ENCODE measurements around the gene FGD3.

GRCh38 chr9:93065135-93065720 lies 117.9 kb downstream of the FGD3 start:
- TF ChIP-seq SUZ12 (IDR thresholded peaks at IDR 0.05; ENCODE audit: extremely low read depth, insufficient read depth, insufficient read length): no peak
- no peak for TF ChIP-seq ZNF274 (IDR thresholded peaks at IDR 0.05; ENCODE audit: low read depth, low read length)
- TF ChIP-seq YY1 (IDR thresholded peaks at IDR 0.05; ENCODE audit: insufficient read depth, insufficient read length): no peak
